K562 (cell line): ENCODE results near the gene LTBP4. TPM values are rescaled to one million over a fixed set of nuclear protein-coding genes. Genes with fewer than 3 reads are reported as not detected.

Experiments
- ATF1 ChIP-seq, 2 experiments: fragments of 450-650 bp in 1 of 2; IDR thresholded peaks; 2 replicates each; pipeline ENCODE4 v1.6.1; 2016; ENCODE audit warnings: missing compliant biosample characterization in 1 of 2, missing genetic modification characterization in 1 of 2
- BCOR ChIP-seq: fragments of 450-650 bp; IDR thresholded peaks from 2 replicates; pipeline ENCODE4 v1.6.1; 2016
- BRCA1 ChIP-seq, 2 experiments: fragments of 450-650 bp in 1 of 2; sonication (generic) in 1 of 2; formaldehyde crosslinking in 1 of 2; IDR thresholded peaks; 2 replicates each; pipeline versions ENCODE4 v1.5.0 to v1.6.1; 2017 to 2020; ENCODE audit warnings: mild to moderate bottlenecking in 1 of 2, missing genetic modification reagents in 1 of 2
- CREB5 ChIP-seq: fragments of 250-450 bp; sonication (Bioruptor Pico); IDR thresholded peaks from 2 replicates; pipeline ENCODE4 v1.5.0; 2020; ENCODE audit warnings: mild to moderate bottlenecking
- E2F4 ChIP-seq: sonication (generic); formaldehyde crosslinking; IDR thresholded peaks from 2 replicates; pipeline ENCODE4 v1.8.0; 2022; ENCODE audit warnings: mild to moderate bottlenecking, low read depth, missing genetic modification reagents
- EHMT2 ChIP-seq: fragments of 450-650 bp; IDR thresholded peaks from 2 replicates; pipeline ENCODE4 v1.6.1; 2018; ENCODE audit warnings: antibody characterized with exemption
- FOXK1 ChIP-seq: sonication (generic); formaldehyde crosslinking; IDR thresholded peaks from 2 replicates; pipeline ENCODE4 v1.8.0; 2022; ENCODE audit warnings: missing genetic modification reagents, mild to moderate bottlenecking, borderline replicate concordance
- HMG20A ChIP-seq: fragments of 450-650 bp; formaldehyde crosslinking; conservative IDR thresholded peaks from 2 replicates; pipeline ENCODE4 v1.4.0; 2020; ENCODE audit warnings: mild to moderate bottlenecking, mixed read lengths
- MXD1 ChIP-seq: fragments of 250-450 bp; sonication (Bioruptor Pico); IDR thresholded peaks from 2 replicates; pipeline ENCODE4 v1.8.0; 2021; ENCODE audit warnings: borderline replicate concordance, mild to moderate bottlenecking, moderate library complexity; ENCODE audit not compliant: poor library complexity, severe bottlenecking
- NBN ChIP-seq: fragments of 450-650 bp; IDR thresholded peaks from 2 replicates; pipeline ENCODE4 v1.6.1; 2016; ENCODE audit warnings: low read depth, mild to moderate bottlenecking
- POLR2G ChIP-seq: fragments of 200-400 bp; formaldehyde crosslinking; IDR thresholded peaks from 2 replicates; pipeline ENCODE4 v1.6.1; 2017; ENCODE audit warnings: low read depth, mild to moderate bottlenecking, antibody characterized with exemption, low read length, moderate library complexity
- SAFB2 ChIP-seq: fragments of 200-400 bp; formaldehyde crosslinking; IDR thresholded peaks from 2 replicates; pipeline ENCODE4 v1.6.1; 2018; ENCODE audit warnings: borderline replicate concordance, low read length, low read depth, moderate library complexity; ENCODE audit not compliant: severe bottlenecking
- THRAP3 ChIP-seq: fragments of 450-650 bp; IDR thresholded peaks from 2 replicates; pipeline ENCODE4 v1.6.1; 2016; ENCODE audit warnings: mild to moderate bottlenecking, inconsistent platforms, borderline replicate concordance
- ZBTB1 ChIP-seq: sonication (generic); formaldehyde crosslinking; IDR thresholded peaks from 2 replicates; pipeline ENCODE4 v1.8.1; 2023; ENCODE audit warnings: missing genetic modification reagents, low read depth, mild to moderate bottlenecking, borderline replicate concordance
- ZNF609 ChIP-seq: sonication (generic); formaldehyde crosslinking; IDR thresholded peaks from 2 replicates; pipeline ENCODE4 v1.8.1; 2023; ENCODE audit warnings: missing genetic modification reagents, mild to moderate bottlenecking, borderline replicate concordance
- ZNF766 ChIP-seq: fragments of 200-800 bp; sonication (Bioruptor generic); conservative IDR thresholded peaks from 2 replicates; pipeline ENCODE4 v1.6.1; 2016; ENCODE audit warnings: missing genetic modification characterization, missing compliant biosample characterization
- ZSCAN29 ChIP-seq: fragments of 450-650 bp; IDR thresholded peaks from 2 replicates; pipeline ENCODE4 v1.6.1; 2017
- polyA plus RNA-seq, 8 experiments: library from polyadenylated mRNA; depleted of rRNA in 4 of 8; stranded (reverse) in 5 of 8; unstranded in 3 of 8; fragments of >200 nt; fragmentation: Nextera tagmentation in 2 of 8; fragmentation: Illumina TruSeq in 1 of 8; extraction: Ambion mirVana in 2 of 8; extraction: Trizol in 1 of 8; gene quantifications; 2 replicates each; pipeline versions ENCODE4 v1.2.1 to v1.2.3, GENCODE V29; 2011 to 2014; ENCODE audit warnings: inconsistent platforms in 1 of 8, missing spikeins in 1 of 8
- total RNA-seq, 7 experiments: library from RNA; depleted of rRNA in 6 of 7; stranded (reverse); fragments of >200 nt in 6 of 7; fragmentation: Illumina TruSeq in 2 of 7; extraction: Trizol in 2 of 7; gene quantifications; 2 replicates each; pipeline versions ENCODE4 v1.2.1 to v1.2.3, GENCODE V29; 2011 to 2021; ENCODE audit warnings: low replicate concordance in 1 of 7
- TF ChIP-seq, protein P1 (sequence below): fragments of 450-650 bp; formaldehyde crosslinking; IDR thresholded peaks from 2 replicates; pipeline ENCODE4 v1.4.0; 2020; ENCODE audit warnings: mild to moderate bottlenecking, moderate library complexity

The LTBP4 gene
- total and polyA plus RNA-seq, 9 of the 15 experiments (the other 6 are each of a cell fraction or from before 2014, with no cell fraction given), result 0.35 to 160 (median 31.6) TPM

GRCh38 chr19:40605216-40605971 lies 4.2 kb downstream of the LTBP4 start (continued):
- TF ChIP-seq ZNF609 (no peak), CREB5 (CRISPR knock-in tag) (no peak), ZNF766 (CRISPR knock-in tag) (peak; percentile 81), SAFB2 (no peak), ZBTB1 (CRISPR knock-in tag) (no peak), FOXK1 (CRISPR knock-in tag) (no peak), ZSCAN29 (peak; percentile 40; the same call in 1 of the 2 replicates), EHMT2 (no peak), BCOR (no peak), HMG20A (CRISPR knock-in tag) (no peak), MXD1 (no peak), THRAP3 (no peak), POLR2G (peak; percentile 78), BRCA1 (IDR thresholded peaks at IDR 0.05) (no peak), BRCA1 (CRISPR knock-in tag; IDR thresholded peaks at IDR 0.05) (no peak), E2F4 (CRISPR knock-in tag) (0 out of 2 replicates have a peak, but pooled peaks have one; percentile 7), NBN (no peak), ATF1 (CRISPR knock-in tag; IDR thresholded peaks at IDR 0.05) (no peak), ATF1 (tag; IDR thresholded peaks at IDR 0.05) (peak; percentile 61)
- TF ChIP-seq, protein P1, sequence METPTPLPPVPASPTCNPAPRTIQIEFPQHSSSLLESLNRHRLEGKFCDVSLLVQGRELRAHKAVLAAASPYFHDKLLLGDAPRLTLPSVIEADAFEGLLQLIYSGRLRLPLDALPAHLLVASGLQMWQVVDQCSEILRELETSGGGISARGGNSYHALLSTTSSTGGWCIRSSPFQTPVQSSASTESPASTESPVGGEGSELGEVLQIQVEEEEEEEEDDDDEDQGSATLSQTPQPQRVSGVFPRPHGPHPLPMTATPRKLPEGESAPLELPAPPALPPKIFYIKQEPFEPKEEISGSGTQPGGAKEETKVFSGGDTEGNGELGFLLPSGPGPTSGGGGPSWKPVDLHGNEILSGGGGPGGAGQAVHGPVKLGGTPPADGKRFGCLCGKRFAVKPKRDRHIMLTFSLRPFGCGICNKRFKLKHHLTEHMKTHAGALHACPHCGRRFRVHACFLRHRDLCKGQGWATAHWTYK (CRISPR knock-in tag), result no peak
